Measurements from ENCODE around the gene FAIM2. TPM values are rescaled to one million over a fixed set of nuclear protein-coding genes. Genes with fewer than 3 reads are reported as not detected.

Gene FAIM2
- total and polyA plus RNA-seq, 9 donors, result under 0.01 to 19.3 (median 2.4) TPM

- Histone ChIP-seq H3K27ac (peak overlapping the region; percentile 23 to 69), H3K36me3 (no peaks in the 10 kb centered on the region), H3K4me3 (no peak overlapping the region), H3K4me1 (ENCODE audit: insufficient read depth) (peaks cover 21% of the 10 kb centered on the region), H3K27me3 (no peaks in the 10 kb centered on the region), H3K9me3 (no peaks in the 10 kb centered on the region)
- 86 to 92% (median 87%) methylated on average over 14 of the region's 14 CpGs for WGBS, 3 donors
- DNase-seq, result peak in 2 of 5 donors; percentile 41 to 43
- intact Hi-C loops (cut with DNase I), result loop anchor here (5.0 to 10.0 kb wide), 6 partner anchors 77 to 205 kb away; partner anchors contain the start of genes ASIC1 (in 2 of the 4) and AQP5 (in 1 of the 4)
- TF ChIP-seq, protein P1, sequence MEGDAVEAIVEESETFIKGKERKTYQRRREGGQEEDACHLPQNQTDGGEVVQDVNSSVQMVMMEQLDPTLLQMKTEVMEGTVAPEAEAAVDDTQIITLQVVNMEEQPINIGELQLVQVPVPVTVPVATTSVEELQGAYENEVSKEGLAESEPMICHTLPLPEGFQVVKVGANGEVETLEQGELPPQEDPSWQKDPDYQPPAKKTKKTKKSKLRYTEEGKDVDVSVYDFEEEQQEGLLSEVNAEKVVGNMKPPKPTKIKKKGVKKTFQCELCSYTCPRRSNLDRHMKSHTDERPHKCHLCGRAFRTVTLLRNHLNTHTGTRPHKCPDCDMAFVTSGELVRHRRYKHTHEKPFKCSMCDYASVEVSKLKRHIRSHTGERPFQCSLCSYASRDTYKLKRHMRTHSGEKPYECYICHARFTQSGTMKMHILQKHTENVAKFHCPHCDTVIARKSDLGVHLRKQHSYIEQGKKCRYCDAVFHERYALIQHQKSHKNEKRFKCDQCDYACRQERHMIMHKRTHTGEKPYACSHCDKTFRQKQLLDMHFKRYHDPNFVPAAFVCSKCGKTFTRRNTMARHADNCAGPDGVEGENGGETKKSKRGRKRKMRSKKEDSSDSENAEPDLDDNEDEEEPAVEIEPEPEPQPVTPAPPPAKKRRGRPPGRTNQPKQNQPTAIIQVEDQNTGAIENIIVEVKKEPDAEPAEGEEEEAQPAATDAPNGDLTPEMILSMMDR (IDR thresholded peaks at IDR 0.05), result no peak
- TF ChIP-seq POLR2A (IDR thresholded peaks at IDR 0.05) (no peak), EP300 (IDR thresholded peaks at IDR 0.05) (no peak)
These were observed 33.7 kb downstream of the FAIM2 start for GRCh38 chr12:49869816-49870500.

GRCh38 chr12:49868952-49869815 lies 34.5 kb downstream of the FAIM2 start:
- WGBS, 3 donors, result 8 to 11% (median 9%) methylated on average over 16 of the region's 16 CpGs
- Histone ChIP-seq H3K36me3 (no peaks in the 10 kb centered on the region), H3K9me3 (no peaks in the 10 kb centered on the region), H3K27me3 (no peaks in the 10 kb centered on the region), H3K4me1 (ENCODE audit: insufficient read depth) (peaks cover 21% of the 10 kb centered on the region), H3K27ac (peak overlapping the region; percentile 23 to 69), H3K4me3 (no peak overlapping the region)
- TF ChIP-seq POLR2A (IDR thresholded peaks at IDR 0.05), result peak; percentile 25
- TF ChIP-seq, protein P1 (IDR thresholded peaks at IDR 0.05), result no peak
- intact Hi-C loops (cut with DNase I), result loop anchor here (5.0 to 10.0 kb wide), 6 partner anchors 78 to 206 kb away; partner anchors contain the start of genes ASIC1 (in 2 of the 4) and AQP5 (in 1 of the 4)
- peak; percentile 91 to 96 (median 95) for DNase-seq

DNA sequence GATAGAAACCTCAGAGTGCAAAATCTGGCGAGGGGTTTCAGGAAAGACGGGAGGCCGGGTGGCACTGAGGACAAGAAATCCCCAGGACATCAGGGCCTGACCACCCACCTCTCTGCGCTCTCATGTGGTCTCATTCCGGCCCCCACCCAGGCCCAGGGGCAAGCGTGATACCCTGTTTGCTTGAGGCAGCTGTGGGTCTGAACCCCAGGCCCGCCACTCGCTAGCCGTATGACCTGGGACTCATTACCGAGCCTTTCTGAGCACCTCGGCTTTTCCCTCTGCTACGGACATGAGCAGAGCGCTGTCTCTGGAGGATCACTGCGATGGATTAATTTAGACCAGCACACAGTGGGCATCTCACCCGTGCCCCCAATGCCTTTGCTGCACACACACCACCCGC lies 35.3 kb downstream of the FAIM2 start:
- TF ChIP-seq, protein P1 (IDR thresholded peaks at IDR 0.05), result no peak
- TF ChIP-seq POLR2A (IDR thresholded peaks at IDR 0.05) (no peak), EP300 (IDR thresholded peaks at IDR 0.05) (no peak)
- 63 to 64% (median 63%) methylated on average over 16 of the region's 16 CpGs for WGBS, 3 donors
- DNase-seq, result peak; percentile 22 to 58 (median 48)

More for the DNA sequence above, 35.3 kb downstream of the FAIM2 start:
- no peak overlapping the region for H3K4me3 ChIP-seq
- H3K27ac ChIP-seq, result peak overlapping the region in 1 of 2 donors; percentile 47
- H3K27me3 ChIP-seq, result no peaks in the 10 kb centered on the region
- no peaks in the 10 kb centered on the region for H3K9me3 ChIP-seq
- H3K4me1 ChIP-seq (ENCODE audit: insufficient read depth), result peaks cover 21% of the 10 kb centered on the region
- intact Hi-C loops (cut with DNase I), result loop anchor here (5.0 to 10.0 kb wide), 6 partner anchors 79 to 206 kb away; partner anchors contain the start of genes ASIC1 (in 2 of the 4) and AQP5 (in 1 of the 4)
- no peaks in the 10 kb centered on the region for H3K36me3 ChIP-seq
